Activated CD4-positive, alpha-beta memory T cell treated with anti-CD3 and anti-CD28 coated beads, Interleukin-2, amount 10 ng/mL, durations not matched to agents 7 days and 5 days (primary cell): ENCODE results near the gene CCDC85B. TPM values are rescaled to one million over a fixed set of nuclear protein-coding genes. Genes with fewer than 3 reads are reported as not detected.

Experiments used
- CTCF ChIA-PET: fragments of 350-600 bp; sonication (Branson Sonifier 250); formaldehyde crosslinking; loops from one replicate; lab custom pipeline; 2021; ENCODE audit warnings: antibody characterized with exemption, inconsistent platforms; lab: Charles Lee
- POLR2A ChIA-PET: fragments of 350-600 bp; sonication (Branson Sonifier 250); formaldehyde crosslinking; loops from one replicate; lab custom pipeline; 2021; ENCODE audit warnings: antibody characterized with exemption; lab: Charles Lee
- DNase-seq: peaks from one replicate; pipeline ENCODE4 v3.0.0-alpha.2; 2020
- H3K27ac Mint-ChIP-seq: one replicate; pipeline ENCODE4 v1.8.0; 2021; ENCODE audit warnings: mild to moderate bottlenecking, mixed read lengths
- H3K27me3 Mint-ChIP-seq: one replicate; pipeline ENCODE4 v1.8.0; 2021; ENCODE audit warnings: mixed read lengths
- H3K36me3 Mint-ChIP-seq: one replicate; pipeline ENCODE4 v1.8.0; 2021; ENCODE audit warnings: low read depth, mixed read lengths
- H3K4me1 Mint-ChIP-seq: one replicate; pipeline ENCODE4 v1.8.0; 2021; ENCODE audit warnings: mixed read lengths
- H3K4me3 Mint-ChIP-seq: one replicate; pipeline ENCODE4 v1.8.0; 2021; ENCODE audit warnings: mild to moderate bottlenecking, mixed read lengths
- H3K9me3 Mint-ChIP-seq: one replicate; pipeline ENCODE4 v1.8.0; 2021; ENCODE audit warnings: mixed read lengths
- total RNA-seq, 2 experiments: library from RNA; stranded (reverse); gene quantifications; one replicate each; pipeline ENCODE4 v1.2.3, GENCODE V29; 2021

The CCDC85B gene
- total RNA-seq, 2 experiments from 2014 or later, result 53.2 to 55.8 TPM

DNA sequence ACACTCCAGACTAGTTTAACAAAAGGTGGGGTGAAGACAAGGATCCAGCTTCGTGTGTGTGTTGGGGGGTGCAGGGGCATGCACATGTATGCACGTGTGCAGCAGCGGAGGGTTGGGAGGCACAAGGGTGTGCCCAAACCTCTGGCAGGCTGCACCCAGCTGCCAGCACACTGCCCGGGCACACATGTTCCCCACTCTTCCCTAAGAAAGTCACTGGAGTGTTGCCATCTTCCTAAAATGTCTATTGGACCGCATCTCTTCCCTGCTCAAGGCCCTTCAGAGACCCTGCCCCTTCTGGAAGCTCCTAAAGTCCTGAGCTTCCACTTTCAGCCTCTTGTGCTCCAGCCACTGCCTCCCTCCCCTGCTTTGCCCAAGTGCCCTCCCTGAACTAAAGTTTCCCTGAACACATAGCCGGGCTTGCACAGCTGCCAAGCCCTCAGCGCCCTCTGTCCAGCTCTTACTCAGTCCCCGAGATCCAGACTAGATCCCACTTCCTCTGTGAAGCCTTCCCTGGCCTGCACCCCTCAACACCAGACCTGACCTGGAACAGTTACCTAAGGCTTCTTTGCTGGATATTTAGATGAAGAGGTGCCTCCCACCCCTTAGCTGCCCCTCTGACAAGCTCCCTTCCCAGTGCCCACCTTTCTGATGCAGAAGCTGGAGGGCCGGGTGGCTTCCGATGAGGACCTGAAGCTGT is 38.5 kb upstream of the CCDC85B start:
- ChIA-PET CTCF (interaction anchor here (1.0 to 1.5 kb wide), 11 partner anchors 8 to 194 kb away, joined by 3 to 13 read pairs (median 3); partner anchors contain the start of genes BANF1, EIF1AD, FIBP and KAT5), POLR2A (interaction anchor here (0.6 to 4.6 kb wide), 20 partner anchors 9 to 213 kb away, joined by 3 to 38 read pairs (median 4); partner anchors contain the start of genes CCDC85B, CTSW, FIBP and FOSL1)
- Mint-ChIP-seq H3K4me3 (no peak overlapping the region), H3K36me3 (peaks cover 66% of the 10 kb centered on the region), H3K27ac (no peak overlapping the region), H3K9me3 (peaks cover 5% of the 10 kb centered on the region), H3K27me3 (no peaks in the 10 kb centered on the region), H3K4me1 (peaks cover 38% of the 10 kb centered on the region)
- DNase-seq, result no peak

DNA sequence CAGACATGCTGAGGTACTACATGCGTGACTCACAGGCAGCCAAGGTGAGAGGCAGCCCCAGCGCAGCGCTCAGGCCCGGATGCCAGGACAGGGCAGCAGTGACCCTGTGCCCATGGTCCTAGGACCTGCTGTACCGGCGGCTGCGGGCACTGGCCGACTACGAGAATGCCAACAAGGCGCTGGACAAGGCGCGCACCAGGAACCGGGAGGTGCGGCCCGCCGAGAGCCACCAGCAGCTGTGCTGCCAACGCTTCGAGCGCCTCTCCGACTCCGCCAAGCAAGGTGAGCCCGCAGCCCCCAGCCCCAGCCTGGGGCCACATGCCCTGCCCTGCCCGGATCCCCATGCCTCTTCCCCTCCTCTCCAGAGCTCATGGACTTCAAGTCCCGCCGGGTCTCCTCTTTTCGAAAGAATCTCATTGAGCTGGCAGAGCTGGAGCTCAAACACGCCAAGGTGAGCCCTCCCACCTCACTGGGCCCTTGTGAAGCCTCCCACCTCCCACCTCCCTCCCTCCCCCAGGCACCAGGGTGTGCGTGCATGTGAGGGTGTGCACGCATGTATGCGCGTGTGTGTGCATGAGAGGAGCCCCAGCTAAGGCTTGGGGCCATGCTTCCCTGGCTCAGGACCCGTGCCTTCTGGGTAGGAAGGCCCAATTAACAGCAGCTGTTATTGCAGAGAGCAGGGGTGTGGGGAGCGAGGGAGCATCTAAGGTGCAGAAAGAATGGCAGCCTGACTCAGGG is 37.8 kb upstream of the CCDC85B start:
- H3K27ac Mint-ChIP-seq, result no peak overlapping the region
- ChIA-PET POLR2A (interaction anchor here (1.0 to 4.6 kb wide), 15 partner anchors 8 to 214 kb away, joined by 3 to 38 read pairs (median 4); partner anchors contain the start of genes CCDC85B, FIBP, FOSL1 and MUS81), CTCF (interaction anchor here (1.1 to 1.3 kb wide), 3 partner anchors 24 to 150 kb away, joined by 3 to 5 read pairs (median 3); partner anchors contain the start of genes BANF1 and EIF1AD)
- H3K36me3 Mint-ChIP-seq, result peaks cover 68% of the 10 kb centered on the region
- peaks cover 38% of the 10 kb centered on the region for H3K4me1 Mint-ChIP-seq
- DNase-seq, result no peak
- no peak overlapping the region for H3K4me3 Mint-ChIP-seq
- peaks cover 5% of the 10 kb centered on the region for H3K9me3 Mint-ChIP-seq
- no peaks in the 10 kb centered on the region for H3K27me3 Mint-ChIP-seq

DNA sequence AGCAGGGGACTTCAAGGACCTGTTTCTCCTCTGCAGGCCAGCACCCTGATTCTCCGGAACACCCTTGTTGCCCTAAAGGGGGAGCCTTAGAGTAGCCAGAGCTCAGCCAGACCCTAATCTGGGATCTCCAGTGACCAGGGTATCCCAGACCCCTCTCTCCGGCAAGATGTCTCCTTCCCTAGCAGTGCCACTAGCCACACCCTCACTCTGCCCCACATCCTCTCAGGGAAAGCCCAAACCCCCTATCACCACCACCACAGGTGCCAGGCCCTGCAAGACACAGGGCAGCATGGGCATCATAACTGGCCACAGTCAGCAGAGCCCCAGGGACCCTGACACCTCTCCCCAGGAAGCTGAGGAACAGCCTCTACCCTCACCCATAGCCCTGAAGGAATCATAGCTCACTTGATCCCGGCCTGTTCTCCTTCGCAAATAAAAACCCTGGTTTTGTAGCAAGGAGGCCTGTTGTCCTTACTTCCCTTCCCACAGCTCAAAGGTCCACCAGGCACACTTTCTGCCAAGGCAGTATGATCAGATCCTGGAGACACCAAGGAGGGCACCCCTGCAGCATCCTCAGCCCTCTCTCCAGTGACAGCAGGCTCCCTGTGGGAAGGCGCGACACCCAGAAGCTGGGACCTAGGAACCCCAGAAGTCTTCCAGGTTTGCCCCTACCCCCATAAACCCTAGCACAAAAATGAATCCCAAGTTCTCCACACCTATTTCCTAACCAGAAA is 37.1 kb upstream of the CCDC85B start:
- H3K4me3 Mint-ChIP-seq, result no peak overlapping the region

DNA sequence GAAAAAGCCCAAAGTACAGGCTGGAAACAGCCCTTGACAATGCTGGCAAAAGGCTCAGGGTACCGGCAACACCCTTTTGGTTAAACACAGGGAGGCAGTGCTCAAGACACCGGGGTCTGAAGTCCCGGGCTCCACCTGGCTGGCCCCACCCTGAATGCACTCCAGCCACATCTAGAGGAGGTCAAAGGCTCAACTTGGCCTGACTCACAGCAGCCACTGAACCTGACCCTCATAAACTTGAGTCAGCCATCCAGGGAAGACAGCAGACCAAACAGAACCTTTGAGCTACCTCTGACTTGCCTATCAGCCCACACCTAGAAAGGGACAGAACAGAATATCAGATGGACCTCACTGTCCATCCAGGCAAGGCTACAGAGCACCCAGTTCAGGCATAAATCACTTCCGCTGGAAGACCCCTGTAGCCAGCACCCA is 36.3 kb upstream of the CCDC85B start:
- Mint-ChIP-seq H3K4me3 (peak overlapping the region; percentile 39), H3K4me1 (peaks cover 42% of the 10 kb centered on the region), H3K27ac (no peak overlapping the region), H3K9me3 (peaks cover 5% of the 10 kb centered on the region), H3K27me3 (no peaks in the 10 kb centered on the region), H3K36me3 (peaks cover 70% of the 10 kb centered on the region)
- DNase-seq, result no peak
- CTCF ChIA-PET, result no interaction called here
- POLR2A ChIA-PET, result interaction anchor here (1.5 to 2.5 kb wide), 3 partner anchors 9 to 21 kb away, joined by 4 to 8 read pairs (median 5); partner anchors contain the start of gene SNX32

More for the DNA sequence above, 37.1 kb upstream of the CCDC85B start:
- ChIA-PET CTCF (no interaction called here), POLR2A (interaction anchor here (1.0 to 3.6 kb wide), 8 partner anchors 8 to 141 kb away, joined by 3 to 13 read pairs (median 4); partner anchors contain the start of genes FOSL1 and SNX32)
- Mint-ChIP-seq H3K36me3 (peaks cover 70% of the 10 kb centered on the region), H3K9me3 (peaks cover 5% of the 10 kb centered on the region), H3K4me1 (peaks cover 41% of the 10 kb centered on the region), H3K27me3 (no peaks in the 10 kb centered on the region), H3K27ac (no peak overlapping the region)
- DNase-seq, result no peak

DNA sequence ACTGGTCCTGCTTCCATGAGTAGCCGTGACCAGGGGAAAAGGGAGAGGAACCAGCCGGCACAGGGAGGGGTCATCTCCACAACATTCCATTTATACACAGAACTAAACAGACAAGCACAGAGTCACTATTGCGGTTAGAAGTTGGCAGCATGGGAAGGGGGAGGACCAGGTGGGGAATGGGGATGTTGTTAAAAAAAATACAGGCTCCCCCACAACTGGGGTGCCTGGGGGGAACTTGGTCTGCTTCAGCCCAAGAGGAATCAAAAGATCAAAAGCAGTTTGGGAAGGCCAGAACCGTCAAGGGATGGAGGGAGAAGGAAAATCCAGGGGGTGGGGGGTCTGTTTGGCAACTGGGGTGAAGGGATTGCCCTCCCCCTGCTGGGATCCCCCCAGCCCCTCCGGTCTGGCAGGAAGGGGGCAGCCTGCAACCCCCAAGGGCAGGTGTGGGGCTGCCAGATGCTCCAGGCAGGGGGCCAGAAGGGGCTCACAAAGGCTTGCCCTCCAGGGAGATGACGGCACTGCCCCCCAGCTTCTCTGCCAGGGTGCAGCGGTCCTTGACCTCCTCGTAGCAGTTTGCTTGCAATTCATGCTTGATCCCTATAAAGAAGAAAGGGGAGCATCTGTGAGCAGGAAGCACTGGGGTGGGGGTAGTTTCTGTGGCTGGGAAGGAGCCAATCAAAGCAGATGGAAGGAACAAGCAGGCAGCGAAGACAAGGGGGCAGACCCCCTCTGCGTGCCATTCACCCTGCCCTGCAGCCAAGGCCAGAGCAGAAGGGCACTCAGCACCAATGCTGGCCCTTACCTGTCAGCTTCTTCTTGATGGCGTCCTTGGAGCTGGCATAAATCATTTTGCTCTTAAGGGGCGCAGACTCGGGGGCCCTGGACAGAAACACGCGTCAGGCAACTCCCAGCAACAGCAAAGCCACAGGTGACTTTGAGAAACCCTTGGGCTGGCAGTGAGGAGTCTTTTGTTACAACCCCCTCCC is 35.3 kb upstream of the CCDC85B start:
- H3K27me3 Mint-ChIP-seq, result no peaks in the 10 kb centered on the region
- no peak for DNase-seq
- H3K9me3 Mint-ChIP-seq, result peaks cover 5% of the 10 kb centered on the region
- H3K36me3 Mint-ChIP-seq, result peaks cover 72% of the 10 kb centered on the region
- peak overlapping the region; percentile 91 for H3K4me3 Mint-ChIP-seq
- ChIA-PET POLR2A (interaction anchor here (0.7 to 8.9 kb wide), 6 partner anchors 15 to 147 kb away, joined by 3 to 284 read pairs (median 18); partner anchors contain the start of genes AP5B1, BANF1, CCDC85B and EFEMP2), CTCF (interaction anchor here (1.4 to 8.7 kb wide), 2 partner anchors 33 to 143 kb away, joined by 4 to 251 read pairs; partner anchors contain the start of genes CCDC85B, FIBP and KAT5)
- H3K27ac Mint-ChIP-seq, result peak overlapping the region; percentile 83
- peaks cover 45% of the 10 kb centered on the region for H3K4me1 Mint-ChIP-seq

DNA sequence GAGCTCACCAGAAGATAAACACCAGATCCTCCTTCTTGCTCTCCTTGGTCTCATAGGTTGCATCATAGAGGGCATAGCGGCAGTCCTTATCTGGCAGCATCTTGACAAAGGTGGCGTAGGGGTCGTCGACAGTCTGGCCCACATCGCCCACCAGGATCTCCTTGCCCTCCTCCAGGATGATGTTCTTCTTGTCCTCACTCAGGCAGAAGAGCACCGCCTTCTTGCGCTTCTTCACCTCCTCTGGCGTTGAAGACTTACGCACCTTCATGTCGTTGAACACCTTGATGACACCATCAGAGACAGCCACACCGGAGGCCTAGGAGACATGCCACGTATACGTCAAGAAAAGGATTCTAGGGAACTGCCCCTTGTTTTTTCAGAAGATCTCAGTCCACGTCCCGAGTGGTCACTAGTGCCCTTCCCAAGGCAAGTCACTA is 34.5 kb upstream of the CCDC85B start:
- H3K9me3 Mint-ChIP-seq, result peaks cover 5% of the 10 kb centered on the region
- CTCF ChIA-PET, result interaction anchor here (1.4 to 8.7 kb wide), 2 partner anchors 32 to 144 kb away, joined by 4 to 251 read pairs; partner anchors contain the start of genes CCDC85B, FIBP and KAT5
- peaks cover 68% of the 10 kb centered on the region for H3K36me3 Mint-ChIP-seq
- POLR2A ChIA-PET, result interaction anchor here (0.7 to 8.9 kb wide), 7 partner anchors 14 to 241 kb away, joined by 3 to 284 read pairs (median 8); partner anchors contain the start of genes AP5B1, BANF1, CCDC85B and EFEMP2
- H3K27me3 Mint-ChIP-seq, result no peaks in the 10 kb centered on the region
- no peak for DNase-seq
- H3K4me3 Mint-ChIP-seq, result peak overlapping the region; percentile 91
- H3K4me1 Mint-ChIP-seq, result peaks cover 48% of the 10 kb centered on the region
- H3K27ac Mint-ChIP-seq, result peak overlapping the region; percentile 83

DNA sequence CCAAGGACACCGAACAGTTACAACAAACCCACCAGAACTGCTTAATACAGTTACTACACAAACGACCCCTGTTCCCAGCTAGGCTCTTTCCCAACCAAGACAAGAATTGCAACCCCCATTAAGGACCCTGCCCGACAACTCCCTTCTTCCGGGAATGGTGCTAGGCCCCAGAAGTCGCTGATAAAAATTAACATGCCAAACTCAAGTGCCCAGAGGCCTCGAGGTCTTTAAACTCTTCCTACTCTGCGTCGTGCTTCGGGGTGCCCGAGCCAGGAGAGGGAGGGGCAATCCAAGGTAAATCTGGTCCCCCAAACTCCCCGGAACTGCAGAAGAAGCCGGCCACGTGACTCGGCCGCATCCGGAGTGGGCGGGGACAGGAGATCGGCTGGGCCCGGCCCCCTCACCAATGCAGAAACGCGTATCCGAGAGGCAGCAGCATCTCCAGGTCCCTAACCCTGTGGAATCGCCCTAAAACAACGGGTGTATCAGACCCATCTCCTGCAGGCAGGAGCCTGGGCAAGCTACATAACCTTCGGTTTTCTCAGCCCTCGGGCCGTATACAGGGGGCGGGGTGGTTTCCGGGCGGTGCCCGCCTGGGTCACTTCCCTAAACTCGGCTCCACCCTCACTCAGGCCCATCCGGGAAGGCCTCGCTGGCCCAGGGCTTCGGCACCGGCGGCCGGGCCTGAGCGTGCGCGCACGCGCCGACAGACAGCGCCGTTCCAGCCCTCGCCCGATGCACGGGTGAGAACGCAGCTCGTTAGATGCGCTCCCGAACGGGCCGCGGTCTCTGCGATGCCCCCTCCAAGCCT is 33.6 kb upstream of the CCDC85B start:
- Mint-ChIP-seq H3K27me3 (no peaks in the 10 kb centered on the region), H3K4me3 (peak overlapping the region; percentile 91), H3K9me3 (peaks cover 2% of the 10 kb centered on the region), H3K27ac (peak overlapping the region; percentile 83), H3K36me3 (peaks cover 66% of the 10 kb centered on the region), H3K4me1 (peaks cover 57% of the 10 kb centered on the region)
- DNase-seq, result peak; percentile 90
- ChIA-PET POLR2A (interaction anchor here (0.6 to 8.9 kb wide), 12 partner anchors 13 to 242 kb away, joined by 3 to 284 read pairs (median 8); partner anchors contain the start of genes AP5B1, BANF1, C11orf68 and CCDC85B), CTCF (interaction anchor here (1.4 to 8.7 kb wide), 3 partner anchors 31 to 145 kb away, joined by 4 to 251 read pairs (median 7); partner anchors contain the start of genes CCDC85B, FIBP and KAT5)

DNA sequence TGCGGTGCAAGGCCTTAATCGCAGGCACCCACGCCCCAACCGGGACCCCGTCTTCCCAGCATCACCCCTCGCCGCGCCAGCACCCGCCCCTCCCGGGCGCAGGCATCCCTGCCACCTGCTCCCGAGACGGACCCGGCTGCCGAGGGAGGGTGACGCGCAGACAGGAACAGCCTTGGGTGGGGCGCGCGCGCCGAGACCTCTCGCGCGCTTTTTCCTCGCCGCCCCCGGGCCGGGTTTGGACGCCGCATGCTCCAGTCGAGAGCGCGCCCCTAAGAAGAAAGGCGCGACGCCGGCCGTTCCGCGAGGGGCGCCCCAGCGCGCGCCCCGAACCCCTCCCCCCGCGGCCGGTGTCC is 33.0 kb upstream of the CCDC85B start:
- DNase-seq, result peak; percentile 70
- Mint-ChIP-seq H3K27me3 (no peaks in the 10 kb centered on the region), H3K9me3 (no peaks in the 10 kb centered on the region), H3K4me3 (peak overlapping the region; percentile 91), H3K27ac (peak overlapping the region; percentile 83), H3K36me3 (peaks cover 64% of the 10 kb centered on the region), H3K4me1 (peaks cover 61% of the 10 kb centered on the region)
- POLR2A ChIA-PET, result interaction anchor here (1.0 to 8.9 kb wide), 14 partner anchors 8 to 242 kb away, joined by 4 to 284 read pairs (median 12); partner anchors contain the start of genes AP5B1, BANF1, C11orf68 and CCDC85B
- CTCF ChIA-PET, result interaction anchor here (1.2 to 8.7 kb wide), 3 partner anchors 30 to 146 kb away, joined by 4 to 251 read pairs (median 7); partner anchors contain the start of genes AP5B1, CCDC85B, FIBP and KAT5

DNA sequence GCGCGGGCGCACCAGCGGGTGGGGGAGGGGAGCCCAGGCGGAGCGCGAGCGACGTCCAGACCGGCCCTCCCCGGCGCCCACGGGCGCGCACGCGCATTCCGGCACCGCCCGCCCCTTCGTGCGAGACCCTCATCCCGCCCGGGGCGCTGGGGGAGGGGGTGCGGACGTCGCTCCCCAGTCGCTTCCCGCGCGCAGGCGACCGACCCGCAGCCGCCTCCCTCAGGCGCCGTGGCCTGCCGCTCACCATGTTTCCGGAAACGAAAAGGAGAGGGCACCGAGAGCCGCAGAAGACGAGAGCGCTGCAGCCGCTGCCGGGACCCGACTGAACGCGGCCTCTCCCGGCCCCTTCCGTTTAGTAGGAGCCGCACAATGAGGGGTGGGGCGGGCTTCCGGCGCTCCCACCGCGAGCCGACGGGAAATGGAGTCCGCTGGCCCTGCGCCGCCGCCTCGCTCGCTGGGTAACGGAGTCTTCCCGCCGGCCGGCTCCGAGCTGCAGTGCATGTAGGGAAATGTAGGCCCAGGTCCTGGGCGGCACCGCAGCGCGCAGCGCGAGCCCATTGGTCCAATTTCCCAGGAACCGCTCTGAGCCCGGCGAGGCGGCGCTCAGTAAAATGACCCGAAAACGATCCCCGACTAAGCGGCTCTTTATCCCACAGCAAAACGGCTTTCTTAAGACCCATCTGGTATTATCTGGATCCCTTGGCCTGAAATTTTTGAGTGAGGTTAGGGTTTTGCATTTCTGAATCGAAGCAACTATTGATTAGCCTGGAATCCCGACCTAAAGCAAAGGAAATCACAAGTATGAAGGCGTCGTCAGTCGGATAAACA is 32.4 kb upstream of the CCDC85B start, which contains the start of gene CFL1:
Gene CFL1, minus strand, starts transcription at position 328 of the 828 bp plus-strand sequence. Its CDS starts 81 bp downstream, at position 247.
- H3K27ac Mint-ChIP-seq, result peak within 1 kb of the TSS; percentile 97
- no peaks in the 10 kb centered on the region for H3K9me3 Mint-ChIP-seq
- ChIA-PET CTCF (interaction anchor here (1.2 to 8.7 kb wide), 6 partner anchors 19 to 146 kb away, joined by 4 to 251 read pairs (median 10); partner anchors contain the start of genes AP5B1, CCDC85B, FIBP and KAT5), POLR2A (interaction anchor here (0.6 to 8.9 kb wide), 27 partner anchors 8 to 736 kb away, joined by 3 to 284 read pairs (median 9); partner anchors contain the start of genes AP5B1, BANF1, C11orf68 and CCDC85B)
- H3K4me1 Mint-ChIP-seq, result peaks cover 66% of the 10 kb centered on the region
- DNase-seq, result peak; percentile 99
- peak within 1 kb of the TSS; percentile 91 for H3K4me3 Mint-ChIP-seq
- peaks cover 64% of the 10 kb centered on the region for H3K36me3 Mint-ChIP-seq
- no peaks in the 10 kb centered on the region for H3K27me3 Mint-ChIP-seq
